Cardiac muscle cell (in vitro differentiated cells and primary cell): Measurements from ENCODE around the gene UGCG. TPM values are rescaled to one million over a fixed set of nuclear protein-coding genes. Genes with fewer than 3 reads are reported as not detected.

ENCODE experiments used
- DNase-seq, 2 donors: peaks; one replicate each; pipeline versions ENCODE4 v3.0.0 to v3.0.0-alpha.2; 2010 to 2017; ENCODE audit warnings: low read depth in 1 of 2, low spot score in 1 of 2
- H3K27ac ChIP-seq: fragments of 200-600 bp; sonication (generic); 2 replicates; pipeline ENCODE4 v1.5.1; 2016
- H3K27me3 ChIP-seq: fragments of 200-600 bp; sonication (generic); 2 replicates; pipeline ENCODE4 v1.6.0; 2016; ENCODE audit warnings: control low read depth
- H3K36me3 ChIP-seq: fragments of 200-600 bp; sonication (generic); 2 replicates; pipeline ENCODE4 v1.5.1; 2016; ENCODE audit warnings: control low read depth
- H3K4me1 ChIP-seq: fragments of 200-600 bp; sonication (generic); 2 replicates; pipeline ENCODE4 v1.8.1; 2017; ENCODE audit warnings: low read depth, mild to moderate bottlenecking, mixed run types
- H3K4me3 ChIP-seq: fragments of 200-600 bp; sonication (generic); 2 replicates; pipeline ENCODE4 v1.5.1; 2016; ENCODE audit warnings: mild to moderate bottlenecking
- H3K9me3 ChIP-seq: fragments of 200-600 bp; sonication (generic); 2 replicates; pipeline ENCODE4 v1.5.1; 2017; ENCODE audit warnings: low read depth, mild to moderate bottlenecking, control low read depth
- CTCF ChIP-seq: IDR thresholded peaks from 2 replicates; pipeline ENCODE4 v1.5.1; 2012; ENCODE audit warnings: low read depth, mild to moderate bottlenecking, low read length
- polyA plus RNA-seq: library from polyadenylated mRNA; unstranded; fragments of >200 nt; fragmentation: Nextera tagmentation; extraction: Ambion mirVana; gene quantifications from 2 replicates; pipeline ENCODE4 v1.2.1, GENCODE V29; 2016
- total RNA-seq: library from RNA; depleted of rRNA; stranded (reverse); fragments of >200 nt; gene quantifications from 2 replicates; pipeline ENCODE4 v1.2.3, GENCODE V29; 2016

UGCG gene
- total and polyA plus RNA-seq, 2 experiments from 2014 or later, result 16.4 to 18.1 TPM

- Histone ChIP-seq H3K9me3 (no peaks in the 10 kb centered on the region), H3K36me3 (no peaks in the 10 kb centered on the region), H3K27ac (no peak overlapping the region), H3K4me1 (no peaks in the 10 kb centered on the region), H3K4me3 (no peak overlapping the region), H3K27me3 (no peaks in the 10 kb centered on the region)
- DNase-seq, result no peak
- TF ChIP-seq CTCF, result no peak
Measured at GRCh38 chr9:111891910-111892499, 4.6 kb upstream of the UGCG start.

- peak; percentile 22 for TF ChIP-seq CTCF
- peak in 1 of 2 donors; percentile 55 for DNase-seq
- no peaks in the 10 kb centered on the region for H3K27me3 ChIP-seq
- H3K9me3 ChIP-seq, result no peaks in the 10 kb centered on the region
- H3K36me3 ChIP-seq, result no peaks in the 10 kb centered on the region
- H3K4me3 ChIP-seq, result peak overlapping the region; percentile 90
- H3K4me1 ChIP-seq, result peaks cover 19% of the 10 kb centered on the region
- H3K27ac ChIP-seq, result peak overlapping the region; percentile 89
Measured at GRCh38 chr9:111896942-111897600, 457 bp downstream of the UGCG start.

GRCh38 chr9:111897601-111898137, 1.1 kb downstream of the UGCG start:
- H3K27me3 ChIP-seq, result no peaks in the 10 kb centered on the region
- H3K4me1 ChIP-seq, result peaks cover 19% of the 10 kb centered on the region
- peak in 1 of 2 donors; percentile 51 for DNase-seq
- peak overlapping the region; percentile 89 for H3K27ac ChIP-seq
- no peaks in the 10 kb centered on the region for H3K36me3 ChIP-seq
- peak overlapping the region; percentile 90 for H3K4me3 ChIP-seq
- no peaks in the 10 kb centered on the region for H3K9me3 ChIP-seq
- TF ChIP-seq CTCF, result no peak

- Histone ChIP-seq H3K4me3 (peak overlapping the region; percentile 90), H3K9me3 (no peaks in the 10 kb centered on the region), H3K27ac (no peak overlapping the region), H3K27me3 (no peaks in the 10 kb centered on the region), H3K36me3 (no peaks in the 10 kb centered on the region), H3K4me1 (peaks cover 19% of the 10 kb centered on the region)
- no peak for TF ChIP-seq CTCF
- peak in 1 of 2 donors; percentile 36 for DNase-seq
Measured at GRCh38 chr9:111898331-111899096, 1.9 kb downstream of the UGCG start.

GRCh38 chr9:111900151-111900857, 3.7 kb downstream of the UGCG start:
- no peaks in the 10 kb centered on the region for H3K27me3 ChIP-seq
- H3K9me3 ChIP-seq, result no peaks in the 10 kb centered on the region
- peak in 1 of 2 donors; percentile 21 for DNase-seq
- peaks cover 19% of the 10 kb centered on the region for H3K4me1 ChIP-seq
- no peak overlapping the region for H3K4me3 ChIP-seq
- no peaks in the 10 kb centered on the region for H3K36me3 ChIP-seq
- no peak for TF ChIP-seq CTCF
- H3K27ac ChIP-seq, result no peak overlapping the region
